Measurements from ENCODE around the gene FECH. TPM values are rescaled to one million over a fixed set of nuclear protein-coding genes. Genes with fewer than 3 reads are reported as not detected.
"Not testable (repeated sequence)": the region's sequence is repeated elsewhere in the genome, so short reads cannot be mapped to it uniquely, and the experiment has no call there.

FECH gene
- total RNA-seq, 6 experiments from 2014 or later = 30.1 to 73.9 (median 38.7) TPM

- intact Hi-C loops (cut with DNase I) = no loop called here
- TF ChIP-seq, protein P1, sequence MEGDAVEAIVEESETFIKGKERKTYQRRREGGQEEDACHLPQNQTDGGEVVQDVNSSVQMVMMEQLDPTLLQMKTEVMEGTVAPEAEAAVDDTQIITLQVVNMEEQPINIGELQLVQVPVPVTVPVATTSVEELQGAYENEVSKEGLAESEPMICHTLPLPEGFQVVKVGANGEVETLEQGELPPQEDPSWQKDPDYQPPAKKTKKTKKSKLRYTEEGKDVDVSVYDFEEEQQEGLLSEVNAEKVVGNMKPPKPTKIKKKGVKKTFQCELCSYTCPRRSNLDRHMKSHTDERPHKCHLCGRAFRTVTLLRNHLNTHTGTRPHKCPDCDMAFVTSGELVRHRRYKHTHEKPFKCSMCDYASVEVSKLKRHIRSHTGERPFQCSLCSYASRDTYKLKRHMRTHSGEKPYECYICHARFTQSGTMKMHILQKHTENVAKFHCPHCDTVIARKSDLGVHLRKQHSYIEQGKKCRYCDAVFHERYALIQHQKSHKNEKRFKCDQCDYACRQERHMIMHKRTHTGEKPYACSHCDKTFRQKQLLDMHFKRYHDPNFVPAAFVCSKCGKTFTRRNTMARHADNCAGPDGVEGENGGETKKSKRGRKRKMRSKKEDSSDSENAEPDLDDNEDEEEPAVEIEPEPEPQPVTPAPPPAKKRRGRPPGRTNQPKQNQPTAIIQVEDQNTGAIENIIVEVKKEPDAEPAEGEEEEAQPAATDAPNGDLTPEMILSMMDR (IDR thresholded peaks at IDR 0.05) = no peak
- no peaks in the 10 kb centered on the region for H3K4me1 ChIP-seq
Measured at GRCh38 chr18:57595347-57595746, 8.8 kb upstream of the FECH start.

DNA sequence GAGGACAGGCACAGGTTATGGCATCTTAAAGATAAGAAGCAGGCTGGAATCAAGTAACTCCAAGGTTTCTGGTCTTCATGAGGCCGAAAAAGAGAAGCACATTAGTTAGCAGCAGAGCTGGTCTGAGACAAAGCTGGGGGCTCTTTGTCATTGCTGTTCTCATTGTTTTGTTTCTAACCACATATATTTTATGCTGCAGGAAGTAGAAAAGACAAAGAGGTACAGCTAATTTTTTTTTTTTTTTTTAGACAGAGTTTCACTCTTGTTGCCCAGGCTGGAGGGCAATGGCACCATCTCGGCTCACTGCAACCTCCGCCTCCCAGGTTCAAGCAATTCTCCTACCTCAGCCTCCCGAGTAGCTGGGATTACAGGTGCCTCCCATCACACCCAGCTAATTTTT lies 6.2 kb upstream of the FECH start:
- H3K9me3 ChIP-seq; H3K27ac ChIP-seq; H3K4me3 ChIP-seq; intact Hi-C loops (cut with DNase I); H3K36me3 ChIP-seq; DNase-seq; H3K4me1 ChIP-seq; H3K27me3 ChIP-seq; ATAC-seq: not testable (repeated sequence)
- WGBS (ENCODE audit: insufficient coverage, low coverage, low lambda C conversion rate, missing lambda C conversion rate) = 82% methylated on average over 2 of the region's 4 CpGs

More at GRCh38 chr18:57595347-57595746, 8.8 kb upstream of the FECH start:
- H3K36me3 ChIP-seq = peaks cover 0 to 6% (median 3%) of the 10 kb centered on the region in 4 donors
- no peak overlapping the region for H3K4me3 ChIP-seq
- no peak overlapping the region for H3K27ac ChIP-seq
- DNase-seq (no peak), ATAC-seq (no peak)
- H3K27me3 ChIP-seq = no peaks in the 10 kb centered on the region
- H3K9me3 ChIP-seq = no peaks in the 10 kb centered on the region

- intact Hi-C loops (cut with DNase I) = no loop called here
- ATAC-seq (no peak), DNase-seq (no peak)
- no peak overlapping the region for H3K27ac ChIP-seq
- H3K27me3 ChIP-seq = no peaks in the 10 kb centered on the region
- 94% methylated on average over 2 of the region's 2 CpGs for WGBS (ENCODE audit: insufficient coverage, low coverage, low lambda C conversion rate, missing lambda C conversion rate)
- no peak overlapping the region for H3K4me3 ChIP-seq
- no peaks in the 10 kb centered on the region for H3K36me3 ChIP-seq
- no peaks in the 10 kb centered on the region for H3K9me3 ChIP-seq
- peaks cover 0 to 10% (median 5%) of the 10 kb centered on the region in 4 donors for H3K4me1 ChIP-seq
- TF ChIP-seq POLR2A (IDR thresholded peaks at IDR 0.05) = no peak
- TF ChIP-seq, protein P1 (IDR thresholded peaks at IDR 0.05) = no peak
Measured at GRCh38 chr18:57589161-57589560, 2.7 kb upstream of the FECH start.

DNA sequence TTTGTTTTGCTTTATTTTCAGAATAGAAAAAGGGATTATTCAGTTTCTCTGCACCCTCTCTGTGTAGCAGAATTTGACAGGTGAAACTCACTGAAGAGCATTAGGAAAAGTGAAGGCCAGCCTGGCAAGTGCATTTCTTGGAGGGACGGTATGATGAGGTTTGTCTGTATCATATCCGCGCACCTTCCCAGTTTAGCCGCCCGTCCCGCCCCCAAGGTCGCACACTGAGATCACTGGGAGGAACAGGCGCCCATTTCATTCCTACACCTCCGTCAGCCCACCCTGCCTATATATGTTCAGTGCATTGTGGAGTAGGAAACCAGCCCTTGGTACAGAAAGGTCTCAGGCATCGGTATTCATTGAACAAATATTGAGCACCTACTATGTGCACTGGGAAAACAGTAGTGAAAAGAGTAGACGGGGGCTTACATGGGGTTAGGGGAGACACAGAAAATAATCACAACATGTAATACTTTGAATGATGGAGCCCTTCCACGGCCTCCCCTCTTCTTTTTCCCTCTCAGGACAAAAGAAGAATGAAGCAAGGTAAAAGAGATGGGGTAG lies 678 bp upstream of the FECH start:
- peak overlapping the region; percentile 77 to 89 (median 85) for H3K4me3 ChIP-seq
- TF ChIP-seq POLR2A (IDR thresholded peaks at IDR 0.05) = no peak
- TF ChIP-seq, protein P1 (IDR thresholded peaks at IDR 0.05) = no peak
- no peaks in the 10 kb centered on the region for H3K9me3 ChIP-seq
- H3K27me3 ChIP-seq = no peaks in the 10 kb centered on the region
- peak overlapping the region; percentile 59 to 77 (median 75) for H3K27ac ChIP-seq
- peaks cover 0 to 10% (median 5%) of the 10 kb centered on the region in 4 donors for H3K4me1 ChIP-seq
- peaks cover 0 to 5% (median 0%) of the 10 kb centered on the region in 4 donors for H3K36me3 ChIP-seq
- intact Hi-C loops (cut with DNase I) = no loop called here
- WGBS (ENCODE audit: insufficient coverage, low coverage, low lambda C conversion rate, missing lambda C conversion rate) = 74% methylated on average over 6 of the region's 12 CpGs
- ATAC-seq (no peak), DNase-seq (no peak)

DNA sequence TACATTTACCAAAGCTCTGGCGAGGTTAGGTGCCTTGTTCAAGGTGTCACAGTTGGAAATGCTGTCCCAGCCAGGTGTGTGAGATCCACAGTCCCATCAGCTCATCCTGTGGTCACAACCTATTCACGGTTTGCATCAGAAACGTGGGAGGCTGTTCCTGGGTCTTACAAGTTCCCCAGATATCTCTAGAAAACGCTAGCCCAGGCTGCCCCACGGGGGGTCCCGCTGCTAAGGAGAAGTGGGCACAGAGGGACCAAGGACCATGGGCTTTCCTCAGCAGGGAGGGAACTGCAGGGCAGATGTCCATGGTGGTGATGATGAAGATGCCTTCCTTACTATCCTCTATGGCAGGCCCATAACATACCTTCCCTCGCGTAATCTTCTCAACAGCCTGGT lies 649 bp downstream of the FECH start:
- peaks cover 0 to 10% (median 5%) of the 10 kb centered on the region in 4 donors for H3K4me1 ChIP-seq
- 16% methylated on average over 6 of the region's 8 CpGs for WGBS (ENCODE audit: insufficient coverage, low coverage, low lambda C conversion rate, missing lambda C conversion rate)
- TF ChIP-seq, protein P1 (IDR thresholded peaks at IDR 0.05) = no peak
- no peak for TF ChIP-seq POLR2A (IDR thresholded peaks at IDR 0.05)
- no peaks in the 10 kb centered on the region for H3K9me3 ChIP-seq
- ATAC-seq (no peak), DNase-seq (no peak)
- no peaks in the 10 kb centered on the region for H3K27me3 ChIP-seq
- peak overlapping the region; percentile 59 to 77 (median 75) for H3K27ac ChIP-seq
- intact Hi-C loops (cut with DNase I) = no loop called here
- H3K4me3 ChIP-seq = peak overlapping the region; percentile 77 to 89 (median 85)
- peaks cover 0 to 5% (median 0%) of the 10 kb centered on the region in 4 donors for H3K36me3 ChIP-seq

Data from right lobe of liver (tissue), 6 donors.